Mesenchymal stem cell (in vitro differentiated cells and primary cell): ENCODE measurements around the gene ELK3.
A peak's percentile ranks its signal among the peaks of the same experiment; 100 is the strongest.

ENCODE experiments used
- DNase-seq: peaks from one replicate; pipeline ENCODE4 v3.0.0-alpha.2; 2013
- H2AFZ ChIP-seq: one replicate; pipeline ENCODE4 v1.6.1; 2013; ENCODE audit warnings: low read depth, mild to moderate bottlenecking, control low read depth, inconsistent platforms, low read length, moderate library complexity
- H2AK5ac ChIP-seq: 2 replicates; pipeline ENCODE4 v1.6.1; 2013; ENCODE audit warnings: low read length, moderate library complexity, mild to moderate bottlenecking, inconsistent platforms; ENCODE audit not compliant: severe bottlenecking
- H2BK120ac ChIP-seq: one replicate; pipeline ENCODE4 v1.6.1; 2013; ENCODE audit warnings: low read depth, mild to moderate bottlenecking, inconsistent platforms, low read length, moderate library complexity
- H2BK12ac ChIP-seq, 2 experiments: one replicate each; pipeline ENCODE4 v1.6.1; 2013; ENCODE audit warnings: inconsistent platforms in 2 of 2, low read length in 2 of 2, mild to moderate bottlenecking in 2 of 2, moderate library complexity in 2 of 2, control low read depth in 1 of 2
- H2BK15ac ChIP-seq: one replicate; pipeline ENCODE4 v1.6.1; 2013; ENCODE audit warnings: mild to moderate bottlenecking, low read depth, inconsistent platforms; ENCODE audit not compliant: poor library complexity, severe bottlenecking
- H2BK5ac ChIP-seq: 2 replicates; pipeline ENCODE4 v1.6.1; 2013; ENCODE audit warnings: low read depth, mild to moderate bottlenecking, low read length, control low read depth, inconsistent platforms; ENCODE audit not compliant: poor library complexity, severe bottlenecking
- H3K14ac ChIP-seq, 2 experiments: one replicate each; pipeline ENCODE4 v1.6.1; 2013; ENCODE audit warnings: inconsistent platforms in 2 of 2, low read length in 2 of 2, control low read depth in 1 of 2, mild to moderate bottlenecking in 1 of 2, moderate library complexity in 1 of 2
- H3K18ac ChIP-seq, 2 experiments: one replicate each; pipeline ENCODE4 v1.6.1; 2013; ENCODE audit warnings: inconsistent platforms in 2 of 2, low read length in 2 of 2, control low read depth in 1 of 2, low read depth in 1 of 2, mild to moderate bottlenecking in 1 of 2
- H3K23ac ChIP-seq, 2 experiments: one replicate each; pipeline ENCODE4 v1.6.1; 2013; ENCODE audit warnings: inconsistent platforms in 2 of 2, low read length in 2 of 2, mild to moderate bottlenecking in 2 of 2, moderate library complexity in 2 of 2, control low read depth in 1 of 2
- H3K27ac ChIP-seq: 2 replicates; pipeline ENCODE4 v1.5.1; 2013; ENCODE audit warnings: mild to moderate bottlenecking, moderate library complexity, low read length, control low read depth, inconsistent platforms; ENCODE audit not compliant: poor library complexity, severe bottlenecking
- H3K27me3 ChIP-seq, 2 experiments: 2 replicates each; pipeline versions ENCODE4 v1.6.1 to v1.7.0; 2013; ENCODE audit warnings: low read length in 2 of 2, mild to moderate bottlenecking in 2 of 2, moderate library complexity in 2 of 2, control low read depth in 1 of 2, inconsistent platforms in 1 of 2; ENCODE audit not compliant: control insufficient read depth in 1 of 2, insufficient read depth in 1 of 2
- H3K36me3 ChIP-seq, 2 experiments: 2 replicates each; pipeline versions ENCODE4 v1.6.1 to v1.7.0; 2013; ENCODE audit warnings: low read length in 2 of 2, control low read depth in 1 of 2, inconsistent platforms in 1 of 2, low read depth in 1 of 2, mild to moderate bottlenecking in 1 of 2; ENCODE audit not compliant: insufficient read depth in 2 of 2, control insufficient read depth in 1 of 2
- H3K4ac ChIP-seq, 2 experiments: one replicate each; pipeline ENCODE4 v1.6.1; 2013; ENCODE audit warnings: inconsistent platforms in 2 of 2, low read length in 2 of 2, mild to moderate bottlenecking in 2 of 2, moderate library complexity in 2 of 2, control low read depth in 1 of 2, low read depth in 1 of 2
- H3K4me1 ChIP-seq: 2 replicates; pipeline ENCODE4 v1.6.1; 2013; ENCODE audit warnings: low read depth, low read length, control low read depth; ENCODE audit not compliant: control insufficient read depth, insufficient read depth
- H3K4me2 ChIP-seq: 2 replicates; pipeline ENCODE4 v1.6.1; 2013; ENCODE audit warnings: low read length, mild to moderate bottlenecking, inconsistent platforms; ENCODE audit not compliant: poor library complexity, severe bottlenecking
- H3K4me3 ChIP-seq, 2 experiments: 2 replicates each; pipeline versions ENCODE4 v1.5.1 to v1.7.0; 2013; ENCODE audit warnings: low read length in 2 of 2, mild to moderate bottlenecking in 2 of 2, control low read depth in 1 of 2, low read depth in 1 of 2; ENCODE audit not compliant: insufficient read depth in 1 of 2
- H3K79me1 ChIP-seq: replicated peaks from 2 replicates; pipeline ENCODE4 v1.6.1; 2013; ENCODE audit warnings: mild to moderate bottlenecking, control low read depth, low read length, inconsistent platforms; ENCODE audit not compliant: poor library complexity, severe bottlenecking
- H3K9ac ChIP-seq: 2 replicates; pipeline ENCODE4 v1.7.0; 2013; ENCODE audit warnings: mild to moderate bottlenecking, low read length, moderate library complexity
- H3K9me3 ChIP-seq: 2 replicates; pipeline ENCODE4 v1.7.0; 2013; ENCODE audit warnings: mild to moderate bottlenecking, low read length; ENCODE audit not compliant: control insufficient read depth
- H4K8ac ChIP-seq: one replicate; pipeline ENCODE4 v1.6.1; 2013; ENCODE audit warnings: inconsistent platforms, mild to moderate bottlenecking, low read length, moderate library complexity
- H4K91ac ChIP-seq: one replicate; pipeline ENCODE4 v1.6.1; 2013; ENCODE audit warnings: mild to moderate bottlenecking, low read length, inconsistent platforms
- WGBS: methylation state at CpG from one replicate; pipeline ENCODE4 v1.1.7; 2013; ENCODE audit warnings: mixed read lengths; 5-methylcytosine and 5-hydroxymethylcytosine counted together

ELK3 gene

DNA sequence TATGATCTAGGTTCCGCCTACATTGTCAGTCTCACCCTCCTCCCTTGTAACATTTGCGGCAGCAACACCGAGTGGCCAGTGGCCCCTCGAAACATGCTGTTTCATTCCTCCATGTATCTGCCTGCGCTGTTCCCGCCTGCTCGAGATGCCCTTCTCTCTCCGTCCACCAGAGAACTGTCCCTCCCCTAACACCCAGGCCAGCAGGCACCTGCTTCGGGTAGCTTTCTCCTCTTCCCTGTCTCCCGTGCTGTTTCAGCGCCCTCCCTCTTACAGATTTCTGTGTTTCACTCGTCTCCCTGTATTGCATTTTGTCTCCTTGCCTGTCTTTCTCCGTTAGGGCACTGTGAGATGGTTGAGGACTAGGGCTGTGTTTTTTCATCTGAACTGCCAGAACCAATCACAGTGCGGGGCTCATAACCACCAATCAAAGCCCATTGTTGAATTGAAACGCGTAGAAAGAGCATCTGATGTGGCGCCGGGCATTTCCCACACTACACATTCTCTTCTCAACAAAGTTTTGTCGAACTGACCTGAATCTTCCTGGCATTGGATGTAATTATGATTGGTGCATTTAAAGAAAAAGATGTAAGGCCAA is 40.9 kb upstream of the ELK3 start:
- Histone ChIP-seq H2BK12ac (no peak overlapping the region), H3K4me2 (no peak overlapping the region), H3K23ac (no peak overlapping the region), H3K4ac (no peak overlapping the region), H4K91ac (no peak overlapping the region), H2AFZ (no peak overlapping the region), H3K27ac (no peak overlapping the region), H3K18ac (no peak overlapping the region), H3K14ac (no peak overlapping the region), H3K9ac (no peak overlapping the region), H3K9me3 (no peaks in the 10 kb centered on the region), H3K27me3 (no peaks in the 10 kb centered on the region), H3K36me3 (no peaks in the 10 kb centered on the region), H2BK5ac (no peak overlapping the region), H3K79me1 (no peaks in the 10 kb centered on the region), H3K4me3 (no peak overlapping the region), H2BK120ac (no peak overlapping the region), H3K4me1 (no peaks in the 10 kb centered on the region), H4K8ac (no peak overlapping the region), H2AK5ac (no peak overlapping the region), H2BK15ac (no peak overlapping the region)
- WGBS = 93% methylated on average over 17 of the region's 19 CpGs
- no peak for DNase-seq

- Histone ChIP-seq H3K4me1 (peaks cover 2% of the 10 kb centered on the region), H4K8ac (no peak overlapping the region), H2AFZ (no peak overlapping the region), H2BK5ac (no peak overlapping the region), H3K36me3 (no peaks in the 10 kb centered on the region), H3K9ac (no peak overlapping the region), H3K4me3 (no peak overlapping the region), H3K23ac (no peak overlapping the region), H3K18ac (no peak overlapping the region), H2AK5ac (no peak overlapping the region), H3K27me3 (no peaks in the 10 kb centered on the region), H3K4me2 (no peak overlapping the region), H3K27ac (no peak overlapping the region), H3K4ac (no peak overlapping the region), H4K91ac (no peak overlapping the region), H2BK15ac (no peak overlapping the region), H3K79me1 (no peaks in the 10 kb centered on the region), H3K9me3 (no peaks in the 10 kb centered on the region), H2BK12ac (no peak overlapping the region), H3K14ac (no peak overlapping the region), H2BK120ac (no peak overlapping the region)
- no peak for DNase-seq
- 95% methylated on average over 3 of the region's 3 CpGs for WGBS
Measured at GRCh38 chr12:96155181-96155580, 39.0 kb upstream of the ELK3 start.

DNA sequence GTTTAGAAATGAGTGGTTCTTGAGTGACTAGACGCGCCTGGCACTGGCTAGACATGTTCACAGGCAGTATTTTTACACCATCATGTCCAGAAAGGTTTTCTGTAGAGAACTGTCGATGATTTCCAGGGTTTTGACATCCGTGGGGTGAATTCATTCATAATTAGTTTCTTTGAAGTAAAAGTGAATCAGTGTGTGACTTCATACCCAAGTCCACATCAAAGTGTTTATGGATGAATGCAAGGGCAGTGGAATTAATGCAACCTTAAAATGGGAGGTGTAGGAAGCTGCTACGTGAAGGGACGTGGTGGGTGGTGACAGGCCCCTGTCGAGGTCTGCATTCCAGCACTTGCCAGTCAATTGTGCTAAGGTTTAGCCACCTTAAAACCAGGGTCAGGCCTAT is 38.4 kb upstream of the ELK3 start:
- Histone ChIP-seq H3K4ac (no peak overlapping the region), H3K4me3 (no peak overlapping the region), H2BK12ac (no peak overlapping the region), H3K4me2 (no peak overlapping the region), H3K27me3 (no peaks in the 10 kb centered on the region), H3K36me3 (no peaks in the 10 kb centered on the region), H2AFZ (no peak overlapping the region), H3K27ac (no peak overlapping the region), H3K9me3 (no peaks in the 10 kb centered on the region), H2AK5ac (no peak overlapping the region), H3K18ac (no peak overlapping the region), H3K23ac (no peak overlapping the region), H4K8ac (peak overlapping the region; percentile 38), H2BK5ac (no peak overlapping the region), H3K9ac (no peak overlapping the region), H3K4me1 (peaks cover 2% of the 10 kb centered on the region), H3K79me1 (no peaks in the 10 kb centered on the region), H3K14ac (no peak overlapping the region), H4K91ac (no peak overlapping the region), H2BK15ac (no peak overlapping the region), H2BK120ac (no peak overlapping the region)
- DNase-seq = no peak
- 88% methylated on average over 7 of the region's 7 CpGs for WGBS

GRCh38 chr12:96156211-96156610 is 38.0 kb upstream of the ELK3 start:
- Histone ChIP-seq H2AFZ (no peak overlapping the region), H3K23ac (no peak overlapping the region), H2BK120ac (no peak overlapping the region), H3K14ac (no peak overlapping the region), H2BK12ac (no peak overlapping the region), H2BK15ac (no peak overlapping the region), H4K91ac (no peak overlapping the region), H3K27me3 (no peaks in the 10 kb centered on the region), H3K4ac (no peak overlapping the region), H3K9ac (no peak overlapping the region), H2AK5ac (no peak overlapping the region), H3K36me3 (no peaks in the 10 kb centered on the region), H3K9me3 (no peaks in the 10 kb centered on the region), H3K18ac (no peak overlapping the region), H2BK5ac (no peak overlapping the region), H4K8ac (no peak overlapping the region), H3K4me3 (no peak overlapping the region), H3K27ac (no peak overlapping the region), H3K4me1 (peaks cover 2% of the 10 kb centered on the region), H3K79me1 (no peaks in the 10 kb centered on the region), H3K4me2 (no peak overlapping the region)
- WGBS = 86% methylated on average over 3 of the region's 3 CpGs
- DNase-seq = no peak
